ENCODE data around the gene DTWD1.

DNA sequence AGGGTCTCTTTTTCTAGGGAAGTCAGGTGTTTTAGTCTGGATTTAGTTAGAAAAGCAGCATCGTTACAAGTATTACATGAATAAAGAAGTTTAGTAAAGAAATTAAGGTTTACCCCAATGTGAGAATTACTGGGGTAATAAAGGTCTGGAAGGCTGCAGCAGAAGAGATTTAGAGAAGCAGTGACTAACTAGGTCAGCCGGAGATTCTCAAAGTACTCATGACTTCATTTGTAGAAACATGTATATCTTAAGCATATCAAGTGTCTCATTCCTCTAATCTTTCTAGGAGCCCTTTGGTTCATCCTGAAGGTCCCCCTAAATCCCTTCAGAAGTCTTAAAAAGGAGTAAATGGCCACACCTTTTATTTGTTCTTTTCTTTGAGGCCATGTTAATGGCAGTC, 26.0 kb downstream of the DTWD1 start:
- TF ChIP-seq ZNF57 (CRISPR knock-in tag; IDR thresholded peaks at IDR 0.05): no peak
- no peak for TF ChIP-seq EP300 (IDR thresholded peaks at IDR 0.05; ENCODE audit: low read length)
- TF ChIP-seq ZNF24 (IDR thresholded peaks at IDR 0.05): no peak
- TF ChIP-seq, protein P1, sequence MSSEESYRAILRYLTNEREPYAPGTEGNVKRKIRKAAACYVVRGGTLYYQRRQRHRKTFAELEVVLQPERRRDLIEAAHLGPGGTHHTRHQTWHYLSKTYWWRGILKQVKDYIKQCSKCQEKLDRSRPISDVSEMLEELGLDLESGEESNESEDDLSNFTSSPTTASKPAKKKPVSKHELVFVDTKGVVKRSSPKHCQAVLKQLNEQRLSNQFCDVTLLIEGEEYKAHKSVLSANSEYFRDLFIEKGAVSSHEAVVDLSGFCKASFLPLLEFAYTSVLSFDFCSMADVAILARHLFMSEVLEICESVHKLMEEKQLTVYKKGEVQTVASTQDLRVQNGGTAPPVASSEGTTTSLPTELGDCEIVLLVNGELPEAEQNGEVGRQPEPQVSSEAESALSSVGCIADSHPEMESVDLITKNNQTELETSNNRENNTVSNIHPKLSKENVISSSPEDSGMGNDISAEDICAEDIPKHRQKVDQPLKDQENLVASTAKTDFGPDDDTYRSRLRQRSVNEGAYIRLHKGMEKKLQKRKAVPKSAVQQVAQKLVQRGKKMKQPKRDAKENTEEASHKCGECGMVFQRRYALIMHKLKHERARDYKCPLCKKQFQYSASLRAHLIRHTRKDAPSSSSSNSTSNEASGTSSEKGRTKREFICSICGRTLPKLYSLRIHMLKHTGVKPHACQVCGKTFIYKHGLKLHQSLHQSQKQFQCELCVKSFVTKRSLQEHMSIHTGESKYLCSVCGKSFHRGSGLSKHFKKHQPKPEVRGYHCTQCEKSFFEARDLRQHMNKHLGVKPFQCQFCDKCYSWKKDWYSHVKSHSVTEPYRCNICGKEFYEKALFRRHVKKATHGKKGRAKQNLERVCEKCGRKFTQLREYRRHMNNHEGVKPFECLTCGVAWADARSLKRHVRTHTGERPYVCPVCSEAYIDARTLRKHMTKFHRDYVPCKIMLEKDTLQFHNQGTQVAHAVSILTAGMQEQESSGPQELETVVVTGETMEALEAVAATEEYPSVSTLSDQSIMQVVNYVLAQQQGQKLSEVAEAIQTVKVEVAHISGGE (CRISPR knock-in tag; IDR thresholded peaks at IDR 0.05): no peak
